Esophagus muscularis mucosa (tissue), 4 donors: ENCODE results near the gene PRMT3. TPM values are rescaled to one million over a fixed set of nuclear protein-coding genes. Genes with fewer than 3 reads are reported as not detected.
"Not testable (repeated sequence)": the region's sequence is repeated elsewhere in the genome, so short reads cannot be mapped to it uniquely, and the experiment has no call there.

Experiments
- DNase-seq: peaks from one replicate; pipeline ENCODE4 v3.0.0-alpha.2; 2017; ENCODE audit errors: extremely low spot score
- H3K27ac ChIP-seq, 4 donors: fragments of 200-600 bp; sonication (generic); replicated peaks in 1 of 4; 1 replicate in 3 of 4; 2 replicates in 1 of 4; pipeline ENCODE4 v1.5.1; 2016 to 2019; ENCODE audit warnings: mild to moderate bottlenecking in 1 of 4
- H3K27me3 ChIP-seq, 4 donors: fragments of 200-600 bp; sonication (generic); one replicate each; pipeline versions ENCODE4 v1.5.1 to v1.6.0; 2016 to 2019
- H3K36me3 ChIP-seq, 4 donors: fragments of 200-600 bp; sonication (generic); one replicate each; pipeline ENCODE4 v1.5.1; 2016 to 2019
- H3K4me1 ChIP-seq, 4 donors: fragments of 200-600 bp; sonication (generic); one replicate each; pipeline ENCODE4 v1.5.1; 2016 to 2019
- H3K4me3 ChIP-seq, 4 donors: fragments of 200-600 bp; sonication (generic); 1 replicate in 2 of 4; 2 replicates in 2 of 4; pipeline ENCODE4 v1.5.1; 2016 to 2019; ENCODE audit warnings: mild to moderate bottlenecking in 4 of 4, moderate library complexity in 1 of 4
- H3K9me3 ChIP-seq, 4 donors: fragments of 200-600 bp; sonication (generic); 1 replicate in 3 of 4; 2 replicates in 1 of 4; pipeline ENCODE4 v1.5.1; 2016 to 2019
- EP300 ChIP-seq: sonication (generic); formaldehyde crosslinking; IDR thresholded peaks from one replicate; pipeline ENCODE4 v1.6.1; 2017; ENCODE audit warnings: antibody characterized with exemption
- POLR2A ChIP-seq: fragments of 450-650 bp; IDR thresholded peaks from one replicate; pipeline ENCODE4 v1.6.1; 2017; ENCODE audit warnings: antibody characterized with exemption, moderate library complexity, mild to moderate bottlenecking, low read depth
- POLR2AphosphoS5 ChIP-seq, 2 donors: sonication (generic); formaldehyde crosslinking; IDR thresholded peaks; one replicate each; pipeline ENCODE4 v1.6.1; 2017; ENCODE audit warnings: antibody characterized with exemption in 2 of 2
- WGBS: methylation state at CpG from one replicate; pipeline ENCODE4 v1.1.5; 2018; 5-methylcytosine and 5-hydroxymethylcytosine counted together
- intact Hi-C: fragments of 100-400 bp; cut with DNase I; formaldehyde crosslinking; loops from one replicate; pipeline ENCODE4 v1.15.1; 2023
- total RNA-seq, 4 donors: library from RNA; depleted of rRNA; stranded (reverse); fragments of >200 nt; gene quantifications; one replicate each; pipeline versions ENCODE4 v1.1.0 to v1.2.1, GENCODE V29; 2016
- TF ChIP-seq, protein P1 (sequence below), 3 experiments: fragments of 200-600 bp in 2 of 3; fragments of 450-650 bp in 1 of 3; sonication (generic) in 2 of 3; IDR thresholded peaks; one replicate each; pipeline ENCODE4 v1.5.1; 2017 to 2019; ENCODE audit warnings: antibody characterized with exemption in 3 of 3, mild to moderate bottlenecking in 2 of 3, moderate library complexity in 1 of 3

The PRMT3 gene
- total RNA-seq, 4 donors from 2014 or later, result 11.3 to 19.9 (median 16.1) TPM

DNA sequence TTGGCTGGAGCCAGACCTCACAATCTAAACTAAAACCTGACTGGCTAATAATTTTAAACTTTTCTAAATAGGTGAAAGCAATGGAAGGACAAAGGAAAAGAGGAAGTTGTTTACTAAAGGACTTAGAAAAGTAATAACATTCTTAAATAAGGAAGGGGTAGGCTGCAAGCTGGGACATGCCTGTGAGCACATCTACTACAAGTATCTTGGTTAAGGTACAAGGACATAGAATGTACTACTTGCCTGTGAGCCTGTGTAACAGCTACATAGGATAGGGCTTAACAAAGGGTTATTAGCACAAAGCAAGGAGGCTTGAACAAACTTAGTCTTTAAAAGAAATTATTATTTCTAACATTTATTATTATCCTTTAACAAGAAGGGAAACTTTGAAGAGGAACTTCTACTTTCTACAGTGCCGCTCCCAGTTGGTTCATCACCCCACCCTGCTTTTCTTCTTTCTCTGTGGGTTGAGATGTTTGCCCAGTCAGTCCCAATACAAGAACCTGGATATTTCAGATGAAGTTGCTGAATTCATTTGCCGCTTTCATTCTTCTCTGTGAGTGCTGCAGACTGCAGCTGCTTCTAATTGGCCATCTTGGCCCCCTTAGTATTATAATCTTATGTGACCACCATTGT lies 87.5 kb downstream of the PRMT3 start:
- Histone ChIP-seq H3K27ac (peak overlapping the region in 3 of 4 donors; percentile 30 to 57 (median 44)), H3K4me3 (no peak overlapping the region), H3K27me3 (no peaks in the 10 kb centered on the region), H3K36me3 (peaks cover 0 to 7% (median 2%) of the 10 kb centered on the region in 4 donors), H3K4me1 (peaks cover 7 to 13% (median 10%) of the 10 kb centered on the region in 4 donors), H3K9me3 (no peaks in the 10 kb centered on the region)
- intact Hi-C loops, result no loop called here
- TF ChIP-seq POLR2AphosphoS5 (IDR thresholded peaks at IDR 0.05) (no peak), POLR2A (no peak), EP300 (no peak)
- TF ChIP-seq, protein P1, sequence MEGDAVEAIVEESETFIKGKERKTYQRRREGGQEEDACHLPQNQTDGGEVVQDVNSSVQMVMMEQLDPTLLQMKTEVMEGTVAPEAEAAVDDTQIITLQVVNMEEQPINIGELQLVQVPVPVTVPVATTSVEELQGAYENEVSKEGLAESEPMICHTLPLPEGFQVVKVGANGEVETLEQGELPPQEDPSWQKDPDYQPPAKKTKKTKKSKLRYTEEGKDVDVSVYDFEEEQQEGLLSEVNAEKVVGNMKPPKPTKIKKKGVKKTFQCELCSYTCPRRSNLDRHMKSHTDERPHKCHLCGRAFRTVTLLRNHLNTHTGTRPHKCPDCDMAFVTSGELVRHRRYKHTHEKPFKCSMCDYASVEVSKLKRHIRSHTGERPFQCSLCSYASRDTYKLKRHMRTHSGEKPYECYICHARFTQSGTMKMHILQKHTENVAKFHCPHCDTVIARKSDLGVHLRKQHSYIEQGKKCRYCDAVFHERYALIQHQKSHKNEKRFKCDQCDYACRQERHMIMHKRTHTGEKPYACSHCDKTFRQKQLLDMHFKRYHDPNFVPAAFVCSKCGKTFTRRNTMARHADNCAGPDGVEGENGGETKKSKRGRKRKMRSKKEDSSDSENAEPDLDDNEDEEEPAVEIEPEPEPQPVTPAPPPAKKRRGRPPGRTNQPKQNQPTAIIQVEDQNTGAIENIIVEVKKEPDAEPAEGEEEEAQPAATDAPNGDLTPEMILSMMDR (IDR thresholded peaks at IDR 0.05), result no peak
- WGBS, result 96% methylated on average over 2 of the region's 2 CpGs
- DNase-seq, result no peak

DNA sequence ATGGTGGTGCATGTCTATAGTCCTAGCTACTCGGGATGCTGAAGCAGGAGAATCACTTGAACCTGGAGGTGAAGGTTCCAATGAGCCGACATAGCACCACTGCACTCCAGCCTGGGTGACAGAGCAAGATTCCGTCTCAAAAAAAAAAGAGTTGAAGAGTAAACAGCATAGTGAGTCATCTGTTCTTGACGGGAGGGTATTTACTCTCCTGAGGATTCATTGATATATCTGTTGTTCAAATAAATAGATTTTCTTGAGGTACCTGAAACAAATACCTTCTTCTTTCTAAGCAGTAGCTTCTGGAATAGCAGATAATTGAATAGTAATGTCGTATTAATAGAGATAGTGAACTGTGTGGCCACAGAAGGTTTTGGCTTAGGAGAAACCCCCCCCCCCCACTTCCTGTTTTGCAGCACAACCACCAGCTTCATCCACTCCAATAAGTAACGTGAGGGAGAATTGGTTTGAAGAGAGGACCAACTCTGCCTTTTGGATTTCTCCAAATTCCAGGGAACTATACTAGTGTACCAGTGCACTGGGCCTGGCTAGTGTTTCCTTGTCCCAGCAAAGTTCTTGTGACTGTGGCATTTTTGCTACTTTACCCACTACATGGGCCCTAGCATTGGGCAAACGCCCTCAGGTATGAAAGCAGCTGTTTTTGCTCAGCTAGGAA lies 90.0 kb downstream of the PRMT3 start:
- Histone ChIP-seq H3K4me3 (no peak overlapping the region), H3K36me3 (no peaks in the 10 kb centered on the region), H3K9me3 (no peaks in the 10 kb centered on the region), H3K4me1 (peaks cover 7 to 13% (median 10%) of the 10 kb centered on the region in 4 donors), H3K27me3 (no peaks in the 10 kb centered on the region), H3K27ac (no peak overlapping the region)
- TF ChIP-seq, protein P1 (IDR thresholded peaks at IDR 0.05), result no peak
- TF ChIP-seq POLR2AphosphoS5 (IDR thresholded peaks at IDR 0.05), result no peak
- no peak for TF ChIP-seq POLR2A
- no peak for TF ChIP-seq EP300
- intact Hi-C loops, result no loop called here
- no peak for DNase-seq
- WGBS, result 91% methylated on average over 7 of the region's 7 CpGs

DNA sequence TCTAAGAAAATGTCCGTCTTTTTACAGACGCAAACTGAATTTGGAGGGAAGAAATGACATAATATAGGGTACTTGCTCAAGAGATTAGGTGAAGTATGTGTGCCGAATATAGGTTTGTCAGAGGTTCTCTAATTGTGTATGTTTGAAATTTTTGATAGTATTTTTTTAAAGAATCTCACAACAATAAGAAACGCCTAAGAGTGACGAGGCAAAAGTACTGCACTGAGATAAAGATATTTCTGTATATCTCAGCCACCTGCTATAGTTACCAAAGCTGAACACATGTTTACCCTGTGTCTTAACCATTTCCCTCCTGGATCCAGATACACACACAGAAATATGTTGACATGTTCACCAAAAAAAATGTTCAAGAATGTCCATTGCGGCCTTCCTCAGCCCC lies 92.0 kb downstream of the PRMT3 start:
- Histone ChIP-seq H3K36me3 (no peaks in the 10 kb centered on the region), H3K27me3 (no peaks in the 10 kb centered on the region), H3K4me3 (no peak overlapping the region), H3K4me1 (peaks cover 0 to 7% (median 4%) of the 10 kb centered on the region in 4 donors), H3K27ac (no peak overlapping the region), H3K9me3 (no peaks in the 10 kb centered on the region)
- no peak for DNase-seq
- WGBS, result 96% methylated on average over 6 of the region's 6 CpGs
- intact Hi-C loops, result no loop called here
- no peak for TF ChIP-seq EP300
- no peak for TF ChIP-seq POLR2A
- TF ChIP-seq POLR2AphosphoS5 (IDR thresholded peaks at IDR 0.05), result no peak
- TF ChIP-seq, protein P1 (IDR thresholded peaks at IDR 0.05), result no peak

DNA sequence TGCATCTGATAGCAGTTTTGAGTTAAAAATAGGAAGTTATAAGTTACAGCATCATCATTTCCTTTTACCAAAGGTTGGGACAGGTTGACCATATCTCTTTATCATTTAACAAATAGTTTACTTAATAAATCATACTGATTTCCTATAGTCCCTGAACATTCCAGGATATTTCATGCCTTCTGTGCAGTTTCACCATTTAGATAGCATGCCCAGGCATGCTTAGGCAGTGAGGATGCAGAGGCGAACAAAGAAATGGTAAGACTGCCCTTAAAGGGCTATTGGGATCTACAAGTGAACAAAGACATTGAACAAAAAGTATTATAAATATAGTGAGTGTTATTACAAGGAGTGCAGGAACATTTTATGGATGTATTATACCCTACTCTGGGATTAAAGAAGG lies 96.4 kb downstream of the PRMT3 start:
- Histone ChIP-seq H3K4me1 (no peaks in the 10 kb centered on the region), H3K36me3 (no peaks in the 10 kb centered on the region), H3K27ac (no peak overlapping the region), H3K9me3 (no peaks in the 10 kb centered on the region), H3K27me3 (no peaks in the 10 kb centered on the region), H3K4me3 (no peak overlapping the region)
- WGBS, result 97% methylated on average over 1 of the region's 1 CpG
- DNase-seq, result no peak
- TF ChIP-seq POLR2AphosphoS5 (IDR thresholded peaks at IDR 0.05) (no peak), EP300 (no peak), POLR2A (no peak)
- TF ChIP-seq, protein P1 (IDR thresholded peaks at IDR 0.05), result no peak
- intact Hi-C loops, result no loop called here

DNA sequence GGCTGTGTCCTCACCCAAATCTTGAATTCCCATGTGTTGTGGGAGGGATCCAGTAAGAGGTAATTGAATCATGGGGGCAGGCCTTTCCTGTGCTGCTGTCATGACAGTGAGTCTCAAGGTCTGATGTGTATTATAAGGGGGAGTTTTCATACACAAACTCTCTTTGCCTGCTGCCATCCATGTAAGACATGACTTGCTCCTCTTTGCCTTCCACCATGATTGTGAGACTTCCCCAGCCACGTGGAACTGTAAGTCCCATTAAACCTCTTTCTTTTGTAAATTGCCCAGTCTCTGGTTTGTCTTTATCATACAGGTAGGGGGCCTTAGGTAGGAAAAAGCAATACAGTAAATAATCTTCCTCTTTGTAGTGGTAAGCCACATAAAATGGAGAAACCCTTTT lies 96.9 kb downstream of the PRMT3 start:
- intact Hi-C loops, H3K27me3 ChIP-seq, H3K4me3 ChIP-seq, H3K4me1 ChIP-seq, DNase-seq, H3K27ac ChIP-seq, H3K9me3 ChIP-seq, H3K36me3 ChIP-seq: not testable (repeated sequence)
- 84% methylated on average over 1 of the region's 1 CpG for WGBS
